Adipose tissue (tissue), 3 donors: ENCODE data around the gene KDM5A. TPM values are rescaled to one million over a fixed set of nuclear protein-coding genes. Genes with fewer than 3 reads are reported as not detected.

ENCODE experiments used
- H3K27ac ChIP-seq: one replicate; pipeline ENCODE4 v1.5.1; 2013; ENCODE audit warnings: low read depth, low read length
- WGBS, 3 donors: extraction: QIAGEN DNeasy Blood & Tissue Kit; methylation state at CpG; one replicate each; pipeline ENCODE4 v1.1.7; 2013; 5-methylcytosine and 5-hydroxymethylcytosine counted together
- polyA plus RNA-seq, 3 donors: library from polyadenylated mRNA; stranded (reverse); fragments of 200-250 nt; gene quantifications; one replicate each; pipeline ENCODE4 v1.2.3, GENCODE V29; 2013
- donor health status: healthy with polysubstance abuse.
- donor health status: Bipolar disorder and iron deficiency.
- donor health status: healthy.

The KDM5A gene
- polyA plus RNA-seq, 3 donors, result 4.8 to 9.1 (median 9.1) TPM

- 97 to 100% (median 98%) methylated on average over 1 of the region's 1 CpG for WGBS, 3 donors
- no peak overlapping the region for H3K27ac ChIP-seq
Observed at GRCh38 chr12:292186-292585, 96.9 kb downstream of the KDM5A start.

- 80 to 88% (median 82%) methylated on average over 1 of the region's 1 CpG for WGBS, 3 donors
- no peak overlapping the region for H3K27ac ChIP-seq
Observed at GRCh38 chr12:291153-291723, 97.9 kb downstream of the KDM5A start.

- WGBS, 3 donors, result 31 to 85% (median 82%) methylated on average over 5 of the region's 5 CpGs
- H3K27ac ChIP-seq, result no peak overlapping the region
Observed at GRCh38 chr12:288687-289086, 100.4 kb downstream of the KDM5A start.

GRCh38 chr12:286531-287300 lies 102.4 kb downstream of the KDM5A start:
- no peak overlapping the region for H3K27ac ChIP-seq
- 88 to 93% (median 92%) methylated on average over 5 of the region's 5 CpGs for WGBS, 3 donors

- 94 to 99% (median 96%) methylated on average over 5 of the region's 5 CpGs for WGBS, 3 donors
- no peak overlapping the region for H3K27ac ChIP-seq
Observed at GRCh38 chr12:278046-278445, 111.1 kb downstream of the KDM5A start.

DNA sequence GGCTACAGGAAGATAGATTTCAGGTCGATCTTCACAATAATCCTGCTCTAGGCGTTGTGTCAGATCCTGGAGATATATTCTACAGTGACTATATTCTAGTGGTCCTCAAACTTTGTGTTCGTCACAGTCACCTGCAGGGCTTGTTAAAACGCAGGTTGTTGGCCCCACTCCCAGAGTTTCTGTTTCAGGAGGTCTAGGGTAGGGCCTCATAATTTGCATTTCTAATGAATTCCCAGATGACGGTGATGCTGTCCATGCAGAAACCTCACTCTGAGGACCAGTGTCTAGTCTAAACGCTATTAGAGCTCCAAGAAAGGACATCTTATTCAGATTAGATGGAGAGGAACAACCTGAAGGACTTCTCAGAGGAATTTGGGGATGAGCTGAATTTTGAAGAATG lies 113.3 kb downstream of the KDM5A start:
- no peak overlapping the region for H3K27ac ChIP-seq
- WGBS, 3 donors, result 88 to 93% (median 91%) methylated on average over 6 of the region's 6 CpGs

- H3K27ac ChIP-seq, result no peak overlapping the region
- 37 to 57% (median 45%) methylated on average over 3 of the region's 3 CpGs for WGBS, 3 donors
Observed at GRCh38 chr12:273382-273781, 115.7 kb downstream of the KDM5A start.

DNA sequence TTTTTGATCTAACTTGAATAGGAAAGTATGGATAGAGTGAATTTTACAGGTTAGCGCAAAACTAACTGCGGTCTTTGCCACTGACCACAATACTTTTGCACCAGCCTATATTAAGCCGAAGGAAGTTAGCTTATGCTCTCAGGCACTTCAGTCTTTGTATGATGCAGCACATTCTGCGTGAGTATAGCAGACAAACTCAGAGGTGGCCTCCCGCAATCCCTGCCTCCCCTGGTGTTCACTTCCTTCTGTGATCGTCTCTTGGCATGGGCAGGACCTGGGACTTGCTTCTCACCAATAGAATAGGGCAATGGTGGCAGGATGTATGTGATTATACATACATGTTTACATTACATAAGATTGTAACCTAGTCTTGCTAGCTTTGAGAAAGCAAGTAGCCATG lies 116.2 kb downstream of the KDM5A start:
- 86 to 93% (median 89%) methylated on average over 6 of the region's 6 CpGs for WGBS, 3 donors
- H3K27ac ChIP-seq, result no peak overlapping the region

DNA sequence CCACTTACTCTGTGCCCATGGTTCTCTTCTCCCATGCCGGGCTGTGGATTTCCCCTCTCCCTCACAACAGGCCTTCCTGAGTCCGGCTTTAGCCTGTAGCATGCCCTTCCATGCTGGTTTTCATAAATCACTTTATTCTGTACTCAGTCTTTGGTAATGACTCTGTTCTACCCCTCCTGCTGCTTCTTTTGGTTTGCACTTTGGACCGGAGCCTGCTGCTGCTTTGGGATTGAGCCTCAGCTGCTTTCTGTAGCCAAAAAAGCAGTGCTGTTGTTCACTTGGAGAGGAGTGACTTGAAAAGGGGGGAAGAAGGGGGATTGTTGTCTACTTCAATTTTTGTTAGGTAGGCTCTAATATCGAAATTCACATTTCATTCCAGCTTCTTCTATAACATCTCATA lies 118.0 kb downstream of the KDM5A start:
- H3K27ac ChIP-seq, result no peak overlapping the region
- 57 to 75% (median 60%) methylated on average over 4 of the region's 4 CpGs for WGBS, 3 donors

DNA sequence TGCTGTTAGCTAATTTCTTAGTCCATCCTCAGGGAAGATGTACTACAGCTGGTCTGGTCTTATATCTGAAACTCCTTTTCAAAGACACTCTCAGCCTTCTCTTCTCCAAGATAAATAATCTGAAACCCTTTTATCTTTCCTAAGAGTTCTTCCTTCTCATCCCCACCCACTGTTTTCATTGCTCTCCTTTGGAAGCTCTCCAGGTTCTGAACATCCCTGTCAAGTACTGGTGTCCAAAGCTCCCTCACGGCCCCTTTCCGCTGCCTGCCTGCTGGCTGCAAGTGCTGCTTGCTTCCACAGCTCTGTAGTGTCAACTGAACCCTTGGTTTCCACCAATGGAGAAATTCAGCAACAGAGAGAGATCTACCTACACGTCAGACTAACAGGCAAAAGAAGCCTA lies 119.9 kb downstream of the KDM5A start:
- H3K27ac ChIP-seq, result no peak overlapping the region
- 31 to 51% (median 32%) methylated on average over 3 of the region's 3 CpGs for WGBS, 3 donors

DNA sequence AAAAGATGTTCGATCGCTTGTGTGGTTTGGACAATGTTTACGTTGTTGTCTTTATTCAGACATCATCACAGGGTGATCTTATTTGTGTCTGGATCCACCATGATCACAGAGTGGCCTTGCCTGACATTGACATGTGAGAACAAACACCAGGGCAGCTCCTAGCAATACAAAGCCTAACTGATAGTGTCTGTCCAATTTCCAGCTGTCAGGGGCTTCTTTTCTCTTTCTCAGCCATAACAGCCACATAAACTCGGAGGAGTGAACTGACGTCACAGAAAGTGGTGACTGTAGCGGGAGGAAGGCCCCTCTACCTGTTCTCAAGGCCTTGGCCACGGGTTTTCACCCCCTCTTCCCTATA lies 120.7 kb downstream of the KDM5A start:
- 29 to 69% (median 60%) methylated on average over 7 of the region's 7 CpGs for WGBS, 3 donors
- H3K27ac ChIP-seq, result no peak overlapping the region

GRCh38 chr12:267581-268482 lies 121.3 kb downstream of the KDM5A start:
- no peak overlapping the region for H3K27ac ChIP-seq
- WGBS, 3 donors, result 22 to 60% (median 58%) methylated on average over 14 of the region's 14 CpGs

- no peak overlapping the region for H3K27ac ChIP-seq
- 30 to 32% (median 32%) methylated on average over 3 of the region's 3 CpGs for WGBS, 3 donors
Observed at GRCh38 chr12:265096-265495, 124.0 kb downstream of the KDM5A start.

- 70 to 73% (median 71%) methylated on average over 3 of the region's 3 CpGs for WGBS, 3 donors
- H3K27ac ChIP-seq, result no peak overlapping the region
Observed at GRCh38 chr12:264269-264668, 124.9 kb downstream of the KDM5A start.

- WGBS, 3 donors, result 80 to 86% (median 84%) methylated on average over 9 of the region's 9 CpGs
- H3K27ac ChIP-seq, result no peak overlapping the region
Observed at GRCh38 chr12:263574-263973, 125.5 kb downstream of the KDM5A start.

DNA sequence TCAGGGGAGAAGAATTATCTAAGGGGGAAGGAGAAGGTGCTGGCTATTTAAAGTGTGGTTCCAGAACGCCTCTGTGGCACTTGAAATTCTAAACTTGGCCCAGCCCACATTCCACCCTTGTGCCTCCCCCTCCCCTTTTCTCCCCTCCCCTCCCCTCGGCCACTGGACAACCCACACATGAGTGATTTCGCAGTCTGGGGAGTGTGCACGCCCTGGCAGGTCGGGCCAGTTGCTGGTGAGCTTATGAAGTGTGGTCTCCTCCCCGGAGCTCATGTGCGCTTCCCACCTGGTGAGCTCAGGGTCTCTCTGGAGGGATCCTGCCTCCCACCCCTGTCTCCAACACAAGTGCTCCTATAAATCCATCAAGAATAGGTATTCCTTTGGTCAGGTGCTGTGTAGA lies 126.3 kb downstream of the KDM5A start, which contains the start of gene SLC6A13:
TSS of gene SLC6A13 (minus strand) at position 20 of the 400 bp plus-strand sequence. CDS start 2,784 bp downstream, outside the sequence.
- H3K27ac ChIP-seq, result no peak within 1 kb of the TSS
- 20 to 42% (median 24%) methylated on average over 6 to 7 of the region's 7 CpGs for WGBS, 3 donors

DNA sequence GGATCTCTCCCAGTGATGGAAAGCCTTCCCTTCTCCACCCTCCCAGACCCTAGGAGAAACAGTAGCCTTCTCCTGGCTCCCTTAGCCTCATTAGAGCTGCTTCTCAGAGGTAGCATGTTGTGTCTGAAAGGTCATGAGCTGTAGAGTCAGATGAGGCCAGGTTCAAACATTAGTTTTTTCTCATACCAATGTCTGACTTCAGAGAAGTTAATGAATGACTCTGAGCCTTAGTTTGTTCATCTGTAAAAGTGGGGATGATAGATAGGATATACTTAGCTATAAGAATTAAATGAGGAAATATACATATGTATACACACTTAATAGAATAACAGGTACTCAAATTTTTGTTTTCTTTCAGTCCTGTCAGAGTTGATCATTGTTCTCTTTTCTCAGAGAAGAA lies 127.0 kb downstream of the KDM5A start:
- no peak overlapping the region for H3K27ac ChIP-seq

- H3K27ac ChIP-seq, result no peak overlapping the region
- WGBS, 3 donors, result 69 to 72% (median 69%) methylated on average over 14 of the region's 14 CpGs
Observed at GRCh38 chr12:257521-258321, 131.4 kb downstream of the KDM5A start.
